HG03571 (cell line): Measurements from ENCODE around the gene ABTB2.
"Not testable (repeated sequence)": the region's sequence is repeated elsewhere in the genome, so short reads cannot be mapped to it uniquely, and the experiment has no call there.

Source experiments
- ATAC-seq: cut with Tn5 transposase; IDR thresholded peaks from one replicate; pipeline ENCODE4 v1.9.1; 2021; ENCODE audit not compliant: unreplicated experiment

Gene ABTB2

GRCh38 chr11:34194576-34195335 is 163.1 kb downstream of the ABTB2 start:
- ATAC-seq, result no peak

GRCh38 chr11:34192481-34193401 is 165.1 kb downstream of the ABTB2 start:
- ATAC-seq, result no peak

- no peak for ATAC-seq
Measured at GRCh38 chr11:34191578-34191977, 166.2 kb downstream of the ABTB2 start.

GRCh38 chr11:34190192-34191139 is 167.3 kb downstream of the ABTB2 start:
- no peak for ATAC-seq

- ATAC-seq, result no peak
Measured at GRCh38 chr11:34189191-34189590, 168.6 kb downstream of the ABTB2 start.

- no peak for ATAC-seq
Measured at GRCh38 chr11:34188181-34188580, 169.6 kb downstream of the ABTB2 start.

- ATAC-seq, result no peak
Measured at GRCh38 chr11:34185926-34186841, 171.6 kb downstream of the ABTB2 start.

- no peak for ATAC-seq
Measured at GRCh38 chr11:34184505-34185015, 173.2 kb downstream of the ABTB2 start.

- ATAC-seq, result no peak
Measured at GRCh38 chr11:34183848-34184391, 173.9 kb downstream of the ABTB2 start.

GRCh38 chr11:34182921-34183685 is 174.7 kb downstream of the ABTB2 start:
- no peak for ATAC-seq

- no peak for ATAC-seq
Measured at GRCh38 chr11:34182425-34182824, 175.4 kb downstream of the ABTB2 start.

- no peak for ATAC-seq
Measured at GRCh38 chr11:34181856-34182405, 175.9 kb downstream of the ABTB2 start.

- ATAC-seq, result no peak
Measured at GRCh38 chr11:34181251-34181650, 176.6 kb downstream of the ABTB2 start.

GRCh38 chr11:34180814-34181165 is 177.0 kb downstream of the ABTB2 start:
- not testable (repeated sequence) for ATAC-seq

GRCh38 chr11:34180040-34180813 is 177.6 kb downstream of the ABTB2 start:
- no peak for ATAC-seq

GRCh38 chr11:34179026-34179675 is 178.7 kb downstream of the ABTB2 start:
- ATAC-seq, result no peak

GRCh38 chr11:34178209-34178821 is 179.5 kb downstream of the ABTB2 start:
- ATAC-seq, result no peak
